ENCODE data around the gene CELF5.

DNA sequence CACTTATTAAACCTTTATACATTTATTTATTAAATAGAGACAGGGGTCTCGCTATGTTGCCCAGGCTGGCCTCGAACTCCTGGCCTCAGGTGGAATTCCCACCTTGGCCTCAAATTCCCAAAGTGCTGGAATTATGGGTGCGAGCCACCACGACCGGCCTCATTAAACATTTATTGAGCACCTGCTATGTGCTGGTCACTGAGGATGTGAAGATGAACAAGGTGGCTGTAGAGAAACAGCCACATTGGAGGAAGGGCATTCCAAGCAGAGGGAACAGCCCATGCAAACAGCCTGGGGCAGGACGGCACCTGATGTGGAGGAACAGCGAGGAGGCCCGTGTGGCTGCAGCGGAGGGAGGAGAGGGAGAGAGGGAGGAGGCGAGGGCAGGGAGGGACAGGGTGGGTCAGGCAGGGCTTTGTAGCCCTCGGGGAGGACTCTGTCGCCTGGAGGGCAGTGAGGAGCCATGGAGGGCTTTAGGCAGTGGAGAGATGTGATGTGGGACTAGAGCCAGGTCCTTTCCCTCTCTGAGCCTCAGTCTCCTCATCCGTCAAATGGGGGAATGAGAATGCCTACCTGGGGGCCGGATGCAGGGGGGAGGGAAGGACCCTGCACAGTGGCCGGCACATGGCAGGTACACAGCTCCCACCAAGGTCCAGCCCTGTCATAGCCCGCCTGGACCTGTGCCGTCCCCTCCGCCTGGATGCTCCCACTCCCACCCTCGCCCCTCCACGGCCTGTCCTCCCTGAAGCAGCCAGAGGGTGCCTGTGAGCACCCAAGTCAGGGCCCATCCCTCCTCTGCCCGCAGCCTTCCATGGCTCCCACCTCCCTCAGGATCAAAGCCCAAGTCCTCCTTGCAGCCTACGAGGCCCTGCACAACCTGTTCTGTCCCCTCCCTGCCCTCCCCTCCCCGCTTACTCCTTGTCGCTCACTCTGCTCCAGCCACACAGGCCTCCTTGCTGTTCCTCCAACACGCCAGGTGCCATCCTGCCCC, 120.4 kb downstream of the CELF5 start:
- TF ChIP-seq POLR2AphosphoS5 (IDR thresholded peaks at IDR 0.05; ENCODE audit: borderline replicate concordance, low read depth, low read length): no peak
- TF ChIP-seq EZH2 (IDR thresholded peaks at IDR 0.05): no peak
- TF ChIP-seq FOXP2 (optimal IDR thresholded peaks at IDR 0.05; ENCODE audit: control extremely low read depth, extremely low read length, insufficient read depth): no peak
